Measurements from ENCODE around the gene VSTM4.

Gene VSTM4

DNA sequence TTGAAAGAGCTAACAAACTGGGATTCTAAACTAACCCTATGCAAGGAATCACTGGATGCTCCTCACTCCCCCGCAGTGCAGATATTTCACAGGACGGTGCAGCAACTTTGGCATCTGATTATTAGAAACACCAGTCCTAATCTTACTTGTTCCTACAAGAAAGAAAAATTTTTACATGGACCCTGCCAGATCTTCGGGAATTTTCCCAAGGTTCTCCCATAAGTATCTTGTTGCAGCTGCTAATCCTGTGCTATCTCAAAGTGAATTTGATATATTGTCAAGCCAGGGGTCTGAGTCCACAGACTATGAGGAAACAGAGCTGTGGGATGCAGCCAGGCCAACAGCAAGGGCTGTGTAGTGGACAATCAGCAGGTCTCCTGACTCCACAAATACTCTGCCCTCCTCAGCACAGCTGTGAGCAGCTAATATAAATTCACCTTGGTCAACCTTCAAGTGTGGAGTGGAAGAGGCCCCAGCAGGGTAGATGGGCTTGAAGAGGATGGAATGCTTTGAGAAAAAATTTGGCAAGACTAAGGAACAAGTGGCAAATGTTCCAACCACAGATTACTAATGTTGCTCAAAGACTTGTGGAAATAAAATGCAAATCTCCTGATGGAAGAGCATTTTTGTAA is 25.6 kb downstream of the VSTM4 start:
- Histone ChIP-seq H3K4me3 (ENCODE audit: low read length) (no peak overlapping the region), H2BK5ac (ENCODE audit: low read length) (no peak overlapping the region), H3K18ac (ENCODE audit: low read length) (no peak overlapping the region), H2AK5ac (ENCODE audit: low read length) (no peak overlapping the region), H3K4me2 (ENCODE audit: low read length) (no peak overlapping the region), H2BK15ac (replicated peaks; ENCODE audit: low read depth) (no peak overlapping the region), H3K27me3 (ENCODE audit: insufficient read depth, low read length, poor library complexity) (no peaks in the 10 kb centered on the region), H3K79me2 (ENCODE audit: control insufficient read depth, insufficient read depth, low read length) (no peaks in the 10 kb centered on the region), H4K5ac (ENCODE audit: low read length) (no peak overlapping the region), H3K36me3 (ENCODE audit: control insufficient read depth, insufficient read depth, low read length) (no peaks in the 10 kb centered on the region), H3K23ac (ENCODE audit: low read length) (no peak overlapping the region), H3K56ac (ENCODE audit: low read length) (no peak overlapping the region), H4K8ac (ENCODE audit: low read depth, low read length) (no peak overlapping the region), H3K79me1 (ENCODE audit: low read length) (no peaks in the 10 kb centered on the region), H3K9ac (ENCODE audit: low read length) (no peak overlapping the region), H3K4ac (ENCODE audit: low read depth, low read length) (no peak overlapping the region), H3K27ac (ENCODE audit: low read depth, low read length) (no peak overlapping the region), H3K4me1 (ENCODE audit: control insufficient read depth, low read depth, low read length) (no peaks in the 10 kb centered on the region), H2BK120ac (ENCODE audit: low read depth, low read length) (no peak overlapping the region)
- no CpG with 5 or more reads among the region's 3 CpGs for WGBS (ENCODE audit: extremely low coverage, insufficient coverage, low lambda C conversion rate)
- DNase-seq, result no peak

GRCh38 chr10:49089152-49089551 is 26.2 kb downstream of the VSTM4 start:
- Histone ChIP-seq H3K4ac (ENCODE audit: low read depth, low read length) (no peak overlapping the region), H3K56ac (ENCODE audit: low read length) (no peak overlapping the region), H3K79me1 (ENCODE audit: low read length) (no peaks in the 10 kb centered on the region), H3K23ac (ENCODE audit: low read length) (no peak overlapping the region), H3K36me3 (ENCODE audit: control insufficient read depth, insufficient read depth, low read length) (no peaks in the 10 kb centered on the region), H2BK15ac (replicated peaks; ENCODE audit: low read depth) (no peak overlapping the region), H3K27me3 (ENCODE audit: insufficient read depth, low read length, poor library complexity) (no peaks in the 10 kb centered on the region), H3K4me3 (ENCODE audit: low read length) (no peak overlapping the region), H4K5ac (ENCODE audit: low read length) (no peak overlapping the region), H4K8ac (ENCODE audit: low read depth, low read length) (no peak overlapping the region), H3K4me2 (ENCODE audit: low read length) (no peak overlapping the region), H2AK5ac (ENCODE audit: low read length) (no peak overlapping the region), H3K9ac (ENCODE audit: low read length) (no peak overlapping the region), H3K4me1 (ENCODE audit: control insufficient read depth, low read depth, low read length) (no peaks in the 10 kb centered on the region), H3K27ac (ENCODE audit: low read depth, low read length) (no peak overlapping the region), H3K18ac (ENCODE audit: low read length) (no peak overlapping the region), H2BK5ac (ENCODE audit: low read length) (no peak overlapping the region), H2BK120ac (ENCODE audit: low read depth, low read length) (no peak overlapping the region), H3K79me2 (ENCODE audit: control insufficient read depth, insufficient read depth, low read length) (no peaks in the 10 kb centered on the region)
- no CpG with 5 or more reads among the region's 2 CpGs for WGBS (ENCODE audit: extremely low coverage, insufficient coverage, low lambda C conversion rate)
- peak; percentile 13 for DNase-seq

GRCh38 chr10:49086889-49087288 is 28.4 kb downstream of the VSTM4 start:
- WGBS (ENCODE audit: extremely low coverage, insufficient coverage, low lambda C conversion rate), result no CpG with 5 or more reads among the region's 3 CpGs
- H3K18ac ChIP-seq (ENCODE audit: low read length), result no peak overlapping the region
- H3K36me3 ChIP-seq (ENCODE audit: control insufficient read depth, insufficient read depth, low read length), result no peaks in the 10 kb centered on the region
- H3K23ac ChIP-seq (ENCODE audit: low read length), result no peak overlapping the region
- no peak overlapping the region for H2BK120ac ChIP-seq (ENCODE audit: low read depth, low read length)
- no peak overlapping the region for H3K27ac ChIP-seq (ENCODE audit: low read depth, low read length)
- H2BK5ac ChIP-seq (ENCODE audit: low read length), result no peak overlapping the region
- H3K79me1 ChIP-seq (ENCODE audit: low read length), result no peaks in the 10 kb centered on the region
- no peaks in the 10 kb centered on the region for H3K79me2 ChIP-seq (ENCODE audit: control insufficient read depth, insufficient read depth, low read length)
- no peak overlapping the region for H2AK5ac ChIP-seq (ENCODE audit: low read length)
- no peak overlapping the region for H3K4ac ChIP-seq (ENCODE audit: low read depth, low read length)
- H2BK15ac ChIP-seq (replicated peaks; ENCODE audit: low read depth), result no peak overlapping the region
- H3K9ac ChIP-seq (ENCODE audit: low read length), result no peak overlapping the region
- no peak overlapping the region for H4K5ac ChIP-seq (ENCODE audit: low read length)
- no peaks in the 10 kb centered on the region for H3K4me1 ChIP-seq (ENCODE audit: control insufficient read depth, low read depth, low read length)
- no peak overlapping the region for H3K56ac ChIP-seq (ENCODE audit: low read length)
- H3K27me3 ChIP-seq (ENCODE audit: insufficient read depth, low read length, poor library complexity), result no peaks in the 10 kb centered on the region
- no peak overlapping the region for H4K8ac ChIP-seq (ENCODE audit: low read depth, low read length)
- H3K4me3 ChIP-seq (ENCODE audit: low read length), result no peak overlapping the region
- DNase-seq, result no peak
- no peak overlapping the region for H3K4me2 ChIP-seq (ENCODE audit: low read length)

DNA sequence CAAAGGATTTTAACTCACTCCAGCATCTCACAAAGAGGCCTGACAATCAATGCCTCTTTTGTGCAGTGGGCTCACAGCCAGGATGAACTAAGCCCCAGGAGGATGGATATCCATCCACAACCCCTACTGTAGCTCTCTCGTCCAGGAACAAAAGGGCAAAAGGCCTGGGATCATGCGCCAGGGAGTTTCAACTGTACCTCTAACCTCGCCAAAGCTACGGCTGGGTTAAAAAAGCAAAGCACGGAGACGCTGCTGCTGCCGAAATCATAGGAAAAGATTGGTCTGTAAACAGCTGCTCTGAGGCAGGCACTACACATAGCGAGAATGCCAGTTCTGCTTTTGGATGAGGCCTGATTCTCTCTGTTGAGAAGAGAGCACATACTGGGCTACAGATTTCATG is 32.1 kb downstream of the VSTM4 start:
- Histone ChIP-seq H2BK15ac (replicated peaks; ENCODE audit: low read depth) (no peak overlapping the region), H3K9ac (ENCODE audit: low read length) (no peak overlapping the region), H3K27ac (ENCODE audit: low read depth, low read length) (no peak overlapping the region), H3K79me2 (ENCODE audit: control insufficient read depth, insufficient read depth, low read length) (no peaks in the 10 kb centered on the region), H3K4me3 (ENCODE audit: low read length) (no peak overlapping the region), H3K23ac (ENCODE audit: low read length) (no peak overlapping the region), H4K8ac (ENCODE audit: low read depth, low read length) (no peak overlapping the region), H4K5ac (ENCODE audit: low read length) (no peak overlapping the region), H3K56ac (ENCODE audit: low read length) (no peak overlapping the region), H3K4me1 (ENCODE audit: control insufficient read depth, low read depth, low read length) (no peaks in the 10 kb centered on the region), H3K79me1 (ENCODE audit: low read length) (no peaks in the 10 kb centered on the region), H2BK120ac (ENCODE audit: low read depth, low read length) (no peak overlapping the region), H3K4ac (ENCODE audit: low read depth, low read length) (no peak overlapping the region), H2AK5ac (ENCODE audit: low read length) (no peak overlapping the region), H3K27me3 (ENCODE audit: insufficient read depth, low read length, poor library complexity) (no peaks in the 10 kb centered on the region), H2BK5ac (ENCODE audit: low read length) (no peak overlapping the region), H3K4me2 (ENCODE audit: low read length) (no peak overlapping the region), H3K18ac (ENCODE audit: low read length) (no peak overlapping the region), H3K36me3 (ENCODE audit: control insufficient read depth, insufficient read depth, low read length) (no peaks in the 10 kb centered on the region)
- no peak for DNase-seq
- WGBS (ENCODE audit: extremely low coverage, insufficient coverage, low lambda C conversion rate), result no CpG with 5 or more reads among the region's 8 CpGs

DNA sequence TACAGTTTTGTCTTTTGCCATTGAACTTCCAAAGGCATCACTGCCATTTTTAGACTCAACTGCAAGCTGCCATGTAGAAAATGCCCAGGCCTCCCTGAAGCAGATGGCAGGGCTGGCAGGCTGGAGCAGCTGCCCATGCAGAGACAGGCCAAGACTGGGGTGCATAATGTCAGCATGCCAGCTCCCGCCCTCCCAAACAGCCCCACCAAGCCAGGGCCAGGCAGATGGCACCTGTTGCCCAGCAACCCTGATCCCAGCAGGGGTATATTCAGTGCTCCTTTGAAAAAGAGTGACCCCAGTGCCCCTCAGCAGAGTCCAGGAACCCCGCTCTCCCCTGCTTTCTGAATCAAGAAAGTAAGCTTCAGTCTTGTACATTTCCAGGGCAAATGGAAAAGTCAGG is 32.6 kb downstream of the VSTM4 start:
- Histone ChIP-seq H3K27me3 (ENCODE audit: insufficient read depth, low read length, poor library complexity) (no peaks in the 10 kb centered on the region), H4K8ac (ENCODE audit: low read depth, low read length) (peak overlapping the region; percentile 59), H4K5ac (ENCODE audit: low read length) (no peak overlapping the region), H3K18ac (ENCODE audit: low read length) (no peak overlapping the region), H3K79me1 (ENCODE audit: low read length) (no peaks in the 10 kb centered on the region), H2BK15ac (replicated peaks; ENCODE audit: low read depth) (no peak overlapping the region), H3K4ac (ENCODE audit: low read depth, low read length) (no peak overlapping the region), H2BK120ac (ENCODE audit: low read depth, low read length) (no peak overlapping the region), H3K79me2 (ENCODE audit: control insufficient read depth, insufficient read depth, low read length) (no peaks in the 10 kb centered on the region), H2AK5ac (ENCODE audit: low read length) (no peak overlapping the region), H3K4me2 (ENCODE audit: low read length) (no peak overlapping the region), H3K23ac (ENCODE audit: low read length) (no peak overlapping the region), H3K9ac (ENCODE audit: low read length) (no peak overlapping the region), H3K4me3 (ENCODE audit: low read length) (no peak overlapping the region), H2BK5ac (ENCODE audit: low read length) (no peak overlapping the region), H3K27ac (ENCODE audit: low read depth, low read length) (no peak overlapping the region), H3K36me3 (ENCODE audit: control insufficient read depth, insufficient read depth, low read length) (no peaks in the 10 kb centered on the region), H3K56ac (ENCODE audit: low read length) (no peak overlapping the region), H3K4me1 (ENCODE audit: control insufficient read depth, low read depth, low read length) (no peaks in the 10 kb centered on the region)
- WGBS (ENCODE audit: extremely low coverage, insufficient coverage, low lambda C conversion rate), result no CpG with 5 or more reads among the region's 2 CpGs
- DNase-seq, result no peak

Measured in mesendoderm (in vitro differentiated cells).